NB4 (cell line): Measurements from ENCODE around the gene PCARE.
A peak's percentile ranks its signal among the peaks of the same experiment; 100 is the strongest.

Source experiments
- DNase-seq: peaks from one replicate; pipeline ENCODE4 v3.0.0; 2010; ENCODE audit warnings: low read depth
- H3K4me3 ChIP-seq: one replicate; pipeline ENCODE4 v1.5.1; 2011; ENCODE audit warnings: mild to moderate bottlenecking, low read depth, low read length, moderate library complexity
- MYC ChIP-seq: IDR thresholded peaks from 2 replicates; pipeline ENCODE4 v1.6.1; 2011; ENCODE audit warnings: low read depth, low read length
- POLR2A ChIP-seq: IDR thresholded peaks from 2 replicates; pipeline ENCODE4 v1.6.1; 2011; ENCODE audit warnings: mild to moderate bottlenecking; ENCODE audit not compliant: insufficient read length; ENCODE audit errors: extremely low read depth
- TF ChIP-seq, protein P1 (sequence below): IDR thresholded peaks from one replicate; pipeline ENCODE4 v1.5.1; 2012; ENCODE audit warnings: low read depth, low read length
- TF ChIP-seq, protein P2 (sequence below): IDR thresholded peaks from 2 replicates; pipeline ENCODE4 v1.6.1; 2011; ENCODE audit warnings: low read depth, low read length

Gene PCARE

DNA sequence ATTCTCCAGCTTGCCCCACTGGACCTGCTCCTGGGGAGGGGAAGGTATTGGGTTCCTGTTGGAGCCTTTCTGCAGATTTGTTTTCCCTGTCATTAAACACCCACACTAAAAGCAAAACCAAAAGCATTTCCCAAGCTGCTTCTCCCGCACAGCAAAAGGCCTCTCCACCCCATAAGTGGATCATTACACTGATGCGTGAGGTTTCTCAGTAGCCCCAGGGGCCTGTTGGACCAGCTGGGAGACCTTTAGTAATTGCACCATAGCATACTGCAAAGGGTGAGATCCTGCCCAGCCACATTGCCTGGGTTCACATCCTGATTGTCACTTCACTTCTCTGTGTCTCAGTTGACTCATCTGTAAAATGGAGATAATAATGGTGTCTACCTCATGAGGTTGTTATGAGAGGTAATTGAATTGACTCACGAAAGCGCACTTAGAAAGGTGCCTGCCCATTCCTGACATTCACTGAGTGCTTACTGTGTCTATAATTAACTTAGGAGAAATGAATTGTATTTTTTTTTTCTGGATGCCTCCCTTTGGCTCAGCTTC is 49.4 kb downstream of the PCARE start:
- H3K4me3 ChIP-seq: no peak overlapping the region
- DNase-seq: peak; percentile 60
- TF ChIP-seq POLR2A (no peak), MYC (no peak)
- TF ChIP-seq, protein P1, sequence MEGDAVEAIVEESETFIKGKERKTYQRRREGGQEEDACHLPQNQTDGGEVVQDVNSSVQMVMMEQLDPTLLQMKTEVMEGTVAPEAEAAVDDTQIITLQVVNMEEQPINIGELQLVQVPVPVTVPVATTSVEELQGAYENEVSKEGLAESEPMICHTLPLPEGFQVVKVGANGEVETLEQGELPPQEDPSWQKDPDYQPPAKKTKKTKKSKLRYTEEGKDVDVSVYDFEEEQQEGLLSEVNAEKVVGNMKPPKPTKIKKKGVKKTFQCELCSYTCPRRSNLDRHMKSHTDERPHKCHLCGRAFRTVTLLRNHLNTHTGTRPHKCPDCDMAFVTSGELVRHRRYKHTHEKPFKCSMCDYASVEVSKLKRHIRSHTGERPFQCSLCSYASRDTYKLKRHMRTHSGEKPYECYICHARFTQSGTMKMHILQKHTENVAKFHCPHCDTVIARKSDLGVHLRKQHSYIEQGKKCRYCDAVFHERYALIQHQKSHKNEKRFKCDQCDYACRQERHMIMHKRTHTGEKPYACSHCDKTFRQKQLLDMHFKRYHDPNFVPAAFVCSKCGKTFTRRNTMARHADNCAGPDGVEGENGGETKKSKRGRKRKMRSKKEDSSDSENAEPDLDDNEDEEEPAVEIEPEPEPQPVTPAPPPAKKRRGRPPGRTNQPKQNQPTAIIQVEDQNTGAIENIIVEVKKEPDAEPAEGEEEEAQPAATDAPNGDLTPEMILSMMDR: no peak
- TF ChIP-seq, protein P2, sequence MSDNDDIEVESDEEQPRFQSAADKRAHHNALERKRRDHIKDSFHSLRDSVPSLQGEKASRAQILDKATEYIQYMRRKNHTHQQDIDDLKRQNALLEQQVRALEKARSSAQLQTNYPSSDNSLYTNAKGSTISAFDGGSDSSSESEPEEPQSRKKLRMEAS: no peak

DNA sequence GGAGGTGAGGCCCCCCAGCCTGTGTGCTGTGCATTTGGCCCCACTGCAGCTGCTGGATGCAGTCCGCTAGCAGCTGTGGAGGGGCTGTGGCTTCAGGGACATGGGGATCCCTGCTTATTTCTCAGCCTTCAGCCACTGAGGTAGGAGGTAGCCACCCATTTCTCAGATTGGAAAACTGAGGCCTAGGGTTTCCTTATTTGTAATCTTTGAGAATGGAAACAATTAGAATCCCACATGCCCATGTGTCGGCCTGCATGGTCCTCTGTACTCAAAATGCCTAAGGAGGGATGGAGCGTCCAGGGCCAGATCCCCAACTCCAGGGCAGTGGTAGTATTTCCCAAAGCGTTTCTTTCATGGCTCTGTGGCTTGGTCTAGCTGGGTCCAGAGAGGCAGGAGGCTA is 51.1 kb downstream of the PCARE start:
- no peak overlapping the region for H3K4me3 ChIP-seq
- TF ChIP-seq, protein P2: no peak
- TF ChIP-seq MYC (no peak), POLR2A (no peak)
- TF ChIP-seq, protein P1: no peak
- DNase-seq: no peak

DNA sequence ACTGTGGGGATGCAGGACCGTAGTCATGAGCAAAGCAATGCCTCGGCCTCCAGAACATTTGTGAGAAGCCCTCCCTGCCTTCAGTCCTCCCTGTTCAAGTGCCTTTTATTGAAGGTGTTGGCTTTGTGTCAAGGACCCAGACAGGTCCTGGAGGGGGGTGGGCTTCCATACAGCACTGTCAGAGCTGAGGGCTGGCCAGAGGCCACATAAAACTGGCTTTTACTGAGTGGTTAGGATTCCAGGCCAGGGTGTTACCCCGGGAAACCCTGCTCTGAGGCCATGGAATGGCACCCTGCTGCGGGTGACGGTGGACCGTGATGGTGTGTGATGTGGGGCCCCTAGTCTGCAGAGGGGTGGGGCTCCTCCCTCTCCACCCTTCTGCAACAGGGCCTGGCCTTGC is 51.6 kb downstream of the PCARE start:
- no peak for DNase-seq
- TF ChIP-seq POLR2A: no peak
- TF ChIP-seq, protein P1: no peak
- TF ChIP-seq, protein P2: no peak
- no peak for TF ChIP-seq MYC

DNA sequence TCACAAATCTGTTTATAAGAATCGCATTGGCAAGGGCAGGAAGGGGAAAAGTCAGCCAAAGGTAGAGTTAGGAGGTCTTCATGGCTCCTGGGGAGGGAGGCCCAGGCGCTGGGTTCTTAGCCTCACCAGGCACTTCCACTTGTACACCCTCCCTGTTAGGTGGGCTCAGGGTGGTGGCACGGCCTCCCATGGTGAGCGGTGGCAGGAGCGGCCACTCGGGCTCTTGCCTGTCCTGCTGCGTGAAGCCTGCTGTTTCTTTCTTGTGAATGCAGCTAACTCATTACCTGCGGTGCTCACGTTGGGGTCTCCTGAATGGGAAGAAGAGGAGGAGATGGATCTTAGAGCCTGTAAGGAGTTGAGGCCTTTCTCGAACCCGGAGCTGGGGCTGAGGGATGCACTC is 52.4 kb downstream of the PCARE start:
- H3K4me3 ChIP-seq: no peak overlapping the region
- DNase-seq: no peak
- no peak for TF ChIP-seq POLR2A
- TF ChIP-seq, protein P2: no peak
- no peak for TF ChIP-seq MYC
- TF ChIP-seq, protein P1: no peak

More for the DNA sequence above, 51.6 kb downstream of the PCARE start:
- no peak overlapping the region for H3K4me3 ChIP-seq

DNA sequence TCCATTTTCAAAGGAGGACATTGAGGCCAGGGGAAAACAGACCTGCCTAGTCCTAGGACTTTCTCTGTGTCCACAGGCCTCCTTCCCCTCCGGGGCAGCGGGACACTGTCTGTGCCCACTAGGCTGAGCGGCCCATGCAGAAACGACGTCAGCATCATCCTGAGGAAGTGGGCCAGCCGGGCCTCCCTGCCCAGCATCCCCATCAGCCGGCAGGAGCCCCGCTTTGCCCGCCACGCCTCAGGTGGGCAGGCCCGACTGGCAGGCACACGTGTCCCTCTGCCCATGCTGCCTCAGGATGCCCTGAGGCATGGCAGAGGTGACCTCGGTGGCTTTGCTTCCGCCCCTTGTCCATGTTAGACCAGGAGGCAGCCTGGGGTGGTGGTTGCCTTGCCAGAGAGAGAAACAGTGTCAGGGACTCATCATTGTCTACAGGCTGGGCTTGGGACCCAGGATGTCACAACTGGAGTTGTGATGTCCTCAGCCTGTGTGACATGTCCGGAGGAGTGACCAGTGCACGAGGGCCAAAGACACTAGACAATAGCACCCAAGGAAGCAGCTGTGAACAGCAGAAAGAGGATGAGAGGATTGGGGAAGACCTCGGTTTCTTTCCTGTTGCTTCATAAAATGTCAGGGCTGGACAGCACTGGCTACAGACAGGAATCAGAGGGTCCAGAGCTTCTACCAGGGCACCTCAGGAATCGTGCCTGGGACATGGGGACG is 56.4 kb downstream of the PCARE start:
- TF ChIP-seq, protein P1: no peak
- TF ChIP-seq, protein P2: no peak
- TF ChIP-seq POLR2A (no peak), MYC (no peak)
- peak; percentile 33 for DNase-seq
- H3K4me3 ChIP-seq: no peak overlapping the region
